Measurements from ENCODE around the gene NDST1. TPM values are rescaled to one million over a fixed set of nuclear protein-coding genes. Genes with fewer than 3 reads are reported as not detected.

NDST1 gene
- total RNA-seq, 1 donor = 36.2 TPM

DNA sequence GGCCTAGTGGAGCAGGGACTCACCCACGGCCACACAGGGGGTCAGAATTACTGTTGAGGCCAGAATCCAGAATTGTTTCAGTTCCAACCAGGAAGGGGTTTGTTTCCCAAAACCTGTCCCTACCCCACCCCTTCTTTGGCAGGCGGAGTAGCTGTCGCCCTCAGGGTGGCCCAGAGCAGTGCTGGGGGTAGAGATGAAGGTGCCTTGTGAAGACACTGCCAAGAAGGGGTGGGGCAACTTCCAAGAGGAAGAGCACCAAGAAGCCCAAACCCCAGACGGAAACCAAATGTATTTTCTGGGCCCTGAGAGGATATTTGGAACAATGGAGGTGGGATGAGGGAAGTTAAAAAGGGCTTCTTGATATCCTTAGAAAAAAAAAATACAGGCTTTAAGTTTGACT lies 11.4 kb upstream of the NDST1 start:
- DNase-seq (ENCODE audit: low read depth) = no peak
- no peak overlapping the region for H3K4me3 ChIP-seq (ENCODE audit: low read depth, low read length)
- TF ChIP-seq, protein P1, sequence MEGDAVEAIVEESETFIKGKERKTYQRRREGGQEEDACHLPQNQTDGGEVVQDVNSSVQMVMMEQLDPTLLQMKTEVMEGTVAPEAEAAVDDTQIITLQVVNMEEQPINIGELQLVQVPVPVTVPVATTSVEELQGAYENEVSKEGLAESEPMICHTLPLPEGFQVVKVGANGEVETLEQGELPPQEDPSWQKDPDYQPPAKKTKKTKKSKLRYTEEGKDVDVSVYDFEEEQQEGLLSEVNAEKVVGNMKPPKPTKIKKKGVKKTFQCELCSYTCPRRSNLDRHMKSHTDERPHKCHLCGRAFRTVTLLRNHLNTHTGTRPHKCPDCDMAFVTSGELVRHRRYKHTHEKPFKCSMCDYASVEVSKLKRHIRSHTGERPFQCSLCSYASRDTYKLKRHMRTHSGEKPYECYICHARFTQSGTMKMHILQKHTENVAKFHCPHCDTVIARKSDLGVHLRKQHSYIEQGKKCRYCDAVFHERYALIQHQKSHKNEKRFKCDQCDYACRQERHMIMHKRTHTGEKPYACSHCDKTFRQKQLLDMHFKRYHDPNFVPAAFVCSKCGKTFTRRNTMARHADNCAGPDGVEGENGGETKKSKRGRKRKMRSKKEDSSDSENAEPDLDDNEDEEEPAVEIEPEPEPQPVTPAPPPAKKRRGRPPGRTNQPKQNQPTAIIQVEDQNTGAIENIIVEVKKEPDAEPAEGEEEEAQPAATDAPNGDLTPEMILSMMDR (IDR thresholded peaks at IDR 0.05; ENCODE audit: insufficient read depth, low read length) = no peak

DNA sequence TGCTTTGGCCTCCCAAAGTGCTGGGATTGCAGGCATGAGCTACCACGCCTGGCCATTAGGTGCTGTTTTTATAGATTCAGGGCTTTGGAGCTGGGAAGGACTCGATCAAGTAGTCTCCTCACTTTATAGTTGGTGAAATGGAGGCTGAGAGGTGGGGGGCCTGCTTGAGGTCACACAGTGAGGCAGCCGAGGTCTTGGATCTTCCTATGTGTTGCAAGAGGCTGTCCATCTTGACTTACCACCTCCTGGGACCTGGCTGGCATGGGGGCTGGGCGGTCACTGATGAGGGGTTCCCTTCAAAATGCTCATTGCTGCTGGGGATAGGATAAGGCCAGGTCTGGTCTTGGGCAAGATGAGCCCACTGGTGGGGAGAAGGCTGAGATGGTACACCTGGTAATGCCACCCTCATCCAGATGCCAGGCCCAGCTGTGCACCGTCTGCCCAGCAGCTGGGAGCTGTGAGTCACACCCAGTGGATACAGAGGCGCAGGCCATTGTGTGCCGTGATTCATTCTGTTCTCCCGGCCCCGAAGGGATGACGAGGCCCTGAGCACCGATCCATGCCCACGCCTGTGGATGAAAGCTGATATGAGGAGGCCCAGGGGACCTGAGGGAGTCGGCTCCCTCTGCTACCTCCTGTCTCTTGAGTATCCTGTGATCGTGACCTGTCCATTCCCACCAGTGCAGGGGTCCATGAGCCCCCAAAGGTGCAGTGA lies 10.5 kb upstream of the NDST1 start:
- peak; percentile 89 for DNase-seq (ENCODE audit: low read depth)
- H3K4me3 ChIP-seq (ENCODE audit: low read depth, low read length) = peak overlapping the region; percentile 45
- TF ChIP-seq, protein P1 (IDR thresholded peaks at IDR 0.05; ENCODE audit: insufficient read depth, low read length) = no peak

DNA sequence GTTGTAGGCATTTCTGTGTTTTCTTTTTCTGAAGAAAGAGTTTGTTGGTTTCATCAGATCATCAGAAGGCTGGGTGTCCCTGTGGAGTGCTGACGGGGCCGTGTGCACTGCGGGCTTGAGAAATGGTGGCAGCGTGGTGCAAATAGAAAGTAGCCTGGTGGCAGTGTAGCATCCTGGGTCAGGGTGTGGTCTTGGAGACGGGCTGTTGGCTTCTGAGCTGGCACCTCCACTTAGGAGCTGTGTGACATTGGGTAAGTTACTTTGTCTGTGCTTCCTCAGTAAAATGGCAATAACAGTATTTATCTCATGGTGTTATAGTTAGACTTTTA lies 10.0 kb upstream of the NDST1 start:
- H3K4me3 ChIP-seq (ENCODE audit: low read depth, low read length) = peak overlapping the region; percentile 45
- DNase-seq (ENCODE audit: low read depth) = no peak

DNA sequence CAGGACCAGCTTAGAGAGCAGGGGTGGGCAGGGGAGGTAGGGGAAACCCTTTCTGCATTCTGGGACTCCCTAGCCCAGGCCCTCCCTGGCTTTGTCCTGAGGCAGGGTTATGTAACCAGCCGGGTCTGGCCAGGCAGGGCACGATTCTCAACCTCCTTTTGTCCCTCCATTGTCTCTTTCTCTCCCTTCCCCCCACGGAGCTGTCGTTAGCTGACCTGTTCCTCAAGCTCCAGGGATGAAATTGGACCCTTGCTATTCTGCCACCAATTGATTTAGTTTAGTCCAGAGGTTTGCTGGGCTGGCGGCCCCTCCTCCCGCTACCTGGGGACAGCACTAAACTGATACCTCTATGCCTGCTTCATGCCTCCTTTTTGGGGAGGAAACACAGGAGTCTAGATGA lies 9.4 kb upstream of the NDST1 start:
- no peak for DNase-seq (ENCODE audit: low read depth)
- peak overlapping the region; percentile 3 for H3K4me3 ChIP-seq (ENCODE audit: low read depth, low read length)
- TF ChIP-seq, protein P1 (IDR thresholded peaks at IDR 0.05; ENCODE audit: insufficient read depth, low read length) = no peak

More for the DNA sequence above, 10.0 kb upstream of the NDST1 start:
- TF ChIP-seq, protein P1 (IDR thresholded peaks at IDR 0.05; ENCODE audit: insufficient read depth, low read length) = no peak

DNA sequence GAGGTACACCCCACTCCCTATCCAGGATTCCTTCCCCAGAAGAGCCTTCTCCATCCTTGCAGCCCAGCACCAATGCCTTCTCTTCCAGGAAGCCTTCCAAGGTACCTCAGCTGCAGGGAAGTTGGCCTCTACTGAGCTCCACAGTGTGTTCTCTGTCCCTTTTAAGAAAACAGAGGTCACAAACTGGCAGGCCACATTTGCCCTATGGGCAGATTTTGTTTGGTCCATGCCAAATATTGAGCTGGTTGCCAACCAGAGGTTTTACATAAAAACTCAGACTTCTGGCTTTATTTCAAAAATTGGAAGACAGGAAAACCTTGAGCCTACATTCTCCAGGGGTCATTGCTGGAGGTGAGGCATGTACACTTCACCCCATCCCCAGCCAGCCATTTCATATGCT lies 9.0 kb upstream of the NDST1 start:
- no peak for DNase-seq (ENCODE audit: low read depth)
- no peak overlapping the region for H3K4me3 ChIP-seq (ENCODE audit: low read depth, low read length)
- TF ChIP-seq, protein P1 (IDR thresholded peaks at IDR 0.05; ENCODE audit: insufficient read depth, low read length) = no peak

DNA sequence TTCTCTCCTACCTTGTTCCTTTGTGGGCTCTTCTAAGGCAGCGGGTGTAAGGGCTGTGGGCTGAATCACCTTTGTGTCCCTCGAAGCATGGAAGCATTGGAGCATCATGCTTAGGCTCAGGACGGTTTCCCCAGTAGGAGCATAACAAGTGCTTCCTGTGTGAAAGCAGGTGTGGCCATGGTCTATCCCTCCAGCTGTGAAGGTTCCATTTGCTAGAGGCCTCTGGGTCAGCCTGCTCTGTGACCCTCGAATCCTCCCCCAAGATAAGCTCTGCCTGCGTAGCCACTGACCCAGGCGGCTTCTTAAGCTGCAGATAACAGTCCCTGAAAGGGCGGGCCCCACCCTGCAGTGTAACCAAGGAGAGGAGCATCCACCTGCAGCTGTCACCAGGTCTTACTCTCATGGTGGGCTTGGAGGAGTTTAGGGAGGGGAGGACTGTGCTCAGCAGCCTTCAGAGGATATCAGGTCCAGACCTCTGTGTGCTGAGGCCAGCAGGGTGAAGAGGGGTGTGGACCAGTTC lies 8.4 kb upstream of the NDST1 start:
- no peak for DNase-seq (ENCODE audit: low read depth)
- TF ChIP-seq, protein P1 (IDR thresholded peaks at IDR 0.05; ENCODE audit: insufficient read depth, low read length) = no peak
- H3K4me3 ChIP-seq (ENCODE audit: low read depth, low read length) = no peak overlapping the region
